ENCODE measurements around the gene ARID1B.

Gene ARID1B

GRCh38 chr6:157091243-157091642, 314.1 kb downstream of the ARID1B start:
- DNase-seq (ENCODE audit: extremely low spot score): no peak
- POLR2A ChIA-PET: no interaction called here
- CTCF ChIA-PET: interaction anchor here (1.9 to 4.0 kb wide), 2 partner anchors 12 to 26 kb away, joined by 5 to 19 read pairs; no protein-coding TSS in a partner anchor
- TF ChIP-seq CTCF (IDR thresholded peaks at IDR 0.05; ENCODE audit: control extremely low read depth, extremely low read depth, low read depth, missing control alignments): no peak

GRCh38 chr6:157091856-157092460, 314.8 kb downstream of the ARID1B start:
- TF ChIP-seq CTCF (IDR thresholded peaks at IDR 0.05; ENCODE audit: control extremely low read depth, extremely low read depth, low read depth, missing control alignments): no peak
- POLR2A ChIA-PET: no interaction called here
- DNase-seq (ENCODE audit: extremely low spot score): no peak
- CTCF ChIA-PET: interaction anchor here (1.9 kb wide), 1 partner anchor 25 kb away, joined by 5 read pairs; no protein-coding TSS in a partner anchor

- CTCF ChIA-PET: no interaction called here
Observed at GRCh38 chr6:157092736-157093135, 315.6 kb downstream of the ARID1B start.

GRCh38 chr6:157093536-157093935, 316.4 kb downstream of the ARID1B start:
- ChIA-PET POLR2A (no interaction called here), CTCF (no interaction called here)
- no peak for TF ChIP-seq CTCF (IDR thresholded peaks at IDR 0.05; ENCODE audit: control extremely low read depth, extremely low read depth, low read depth, missing control alignments)
- DNase-seq (ENCODE audit: extremely low spot score): no peak

More at GRCh38 chr6:157092736-157093135, 315.6 kb downstream of the ARID1B start:
- no peak for DNase-seq (ENCODE audit: extremely low spot score)
- POLR2A ChIA-PET: no interaction called here
- TF ChIP-seq CTCF (IDR thresholded peaks at IDR 0.05; ENCODE audit: control extremely low read depth, extremely low read depth, low read depth, missing control alignments): no peak

GRCh38 chr6:157094038-157094437, 316.9 kb downstream of the ARID1B start:
- TF ChIP-seq CTCF (IDR thresholded peaks at IDR 0.05; ENCODE audit: control extremely low read depth, extremely low read depth, low read depth, missing control alignments): no peak
- ChIA-PET CTCF (no interaction called here), POLR2A (no interaction called here)
- DNase-seq (ENCODE audit: extremely low spot score): peak; percentile 43

- DNase-seq (ENCODE audit: extremely low spot score): no peak
- no peak for TF ChIP-seq CTCF (IDR thresholded peaks at IDR 0.05; ENCODE audit: control extremely low read depth, extremely low read depth, low read depth, missing control alignments)
- CTCF ChIA-PET: interaction anchor here (0.8 kb wide), 1 partner anchor 14 kb away, joined by 3 read pairs; no protein-coding TSS in a partner anchor
- POLR2A ChIA-PET: no interaction called here
Observed at GRCh38 chr6:157095084-157095483, 317.9 kb downstream of the ARID1B start.

Measured in GM10248 (cell line).